HepG2 (cell line): Measurements from ENCODE around the gene SYNGR2. TPM values are rescaled to one million over a fixed set of nuclear protein-coding genes. Genes with fewer than 3 reads are reported as not detected.

Source experiments
- DDIT3 ChIP-seq: sonication (generic); formaldehyde crosslinking; IDR thresholded peaks from 2 replicates; pipeline ENCODE4 v1.4.0; 2020; ENCODE audit warnings: mild to moderate bottlenecking, missing genetic modification reagents
- HOXA7 ChIP-seq: sonication (generic); formaldehyde crosslinking; IDR thresholded peaks from 2 replicates; pipeline ENCODE4 v1.8.1; 2022; ENCODE audit warnings: mild to moderate bottlenecking, missing genetic modification reagents, moderate library complexity
- IRX3 ChIP-seq: sonication (generic); formaldehyde crosslinking; IDR thresholded peaks from 2 replicates; pipeline ENCODE4 v1.8.1; 2023; ENCODE audit warnings: mild to moderate bottlenecking, low read depth, missing genetic modification reagents, borderline replicate concordance
- KLF15 ChIP-seq: sonication (generic); formaldehyde crosslinking; IDR thresholded peaks from 2 replicates; pipeline ENCODE4 v1.8.1; 2023; ENCODE audit warnings: borderline replicate concordance, mild to moderate bottlenecking, inconsistent platforms, missing genetic modification reagents, mixed read lengths
- NFE2L1 ChIP-seq: sonication (generic); formaldehyde crosslinking; IDR thresholded peaks from 2 replicates; pipeline ENCODE4 v1.4.0; 2020; ENCODE audit warnings: missing genetic modification reagents, mild to moderate bottlenecking, borderline replicate concordance
- SNAI1 ChIP-seq: sonication (generic); formaldehyde crosslinking; IDR thresholded peaks from 2 replicates; pipeline ENCODE4 v1.5.0; 2020; ENCODE audit warnings: mild to moderate bottlenecking, missing genetic modification reagents, borderline replicate concordance
- TIGD3 ChIP-seq: sonication (generic); formaldehyde crosslinking; IDR thresholded peaks from 2 replicates; pipeline ENCODE4 v1.5.1; 2020; ENCODE audit warnings: mild to moderate bottlenecking, missing genetic modification reagents, borderline replicate concordance
- ZFP62 ChIP-seq: sonication (generic); formaldehyde crosslinking; IDR thresholded peaks from 2 replicates; pipeline ENCODE4 v1.4.0; 2020; ENCODE audit warnings: missing genetic modification reagents
- ZNF282 ChIP-seq: fragments of 450-650 bp; IDR thresholded peaks from 2 replicates; pipeline ENCODE4 v1.6.1; 2018; ENCODE audit not compliant: partially characterized antibody
- ZNF335 ChIP-seq: sonication (generic); formaldehyde crosslinking; IDR thresholded peaks from 2 replicates; pipeline ENCODE4 v1.4.0; 2020; ENCODE audit warnings: missing genetic modification reagents
- ZNF574 ChIP-seq: sonication (generic); formaldehyde crosslinking; IDR thresholded peaks from 2 replicates; pipeline ENCODE4 v1.4.0; 2020; ENCODE audit warnings: missing genetic modification reagents
- ZNF710 ChIP-seq: sonication (generic); formaldehyde crosslinking; IDR thresholded peaks from 2 replicates; pipeline ENCODE4 v1.5.0; 2020; ENCODE audit warnings: mild to moderate bottlenecking, missing genetic modification reagents, borderline replicate concordance
- ZNF841 ChIP-seq: sonication (generic); formaldehyde crosslinking; IDR thresholded peaks from 2 replicates; pipeline ENCODE4 v1.8.1; 2023; ENCODE audit warnings: missing genetic modification reagents, borderline replicate concordance
- ZSCAN20 ChIP-seq: sonication (generic); formaldehyde crosslinking; IDR thresholded peaks from 2 replicates; pipeline ENCODE4 v1.4.0; 2020; ENCODE audit warnings: missing genetic modification reagents, mild to moderate bottlenecking, borderline replicate concordance
- polyA plus RNA-seq, 8 experiments: library from polyadenylated mRNA; depleted of rRNA in 3 of 8; stranded (reverse) in 7 of 8; unstranded in 1 of 8; fragments of >200 nt; fragmentation: Illumina TruSeq in 4 of 8; extraction: Trizol in 4 of 8; gene quantifications; 2 replicates each; pipeline versions ENCODE4 v1.2.1 to v1.2.3, GENCODE V29; 2011 to 2016; ENCODE audit warnings: low read depth in 4 of 8, missing spikeins in 1 of 8, mixed read lengths in 1 of 8; ENCODE audit not compliant: insufficient read depth in 1 of 8
- total RNA-seq, 5 experiments: library from RNA; depleted of rRNA; stranded (reverse); fragments of >200 nt; fragmentation: Illumina TruSeq; extraction: Trizol; gene quantifications; 2 replicates each; pipeline ENCODE4 v1.2.3, GENCODE V29; 2016; ENCODE audit warnings: low read depth in 1 of 5
- TF ChIP-seq, protein P1 (sequence below): IDR thresholded peaks from 2 replicates; pipeline ENCODE4 v1.6.1; 2016; ENCODE audit warnings: missing compliant biosample characterization, missing genetic modification reagents, borderline replicate concordance
- TF ChIP-seq, protein P2 (sequence below): sonication (generic); formaldehyde crosslinking; IDR thresholded peaks from 2 replicates; pipeline ENCODE4 v1.8.1; 2023; ENCODE audit warnings: mild to moderate bottlenecking, inconsistent platforms, moderate library complexity, missing genetic modification reagents, borderline replicate concordance
- TF ChIP-seq, protein P3 (sequence below): sonication (generic); formaldehyde crosslinking; IDR thresholded peaks from 2 replicates; pipeline ENCODE4 v1.5.0; 2020; ENCODE audit warnings: missing genetic modification reagents

Gene SYNGR2
- total and polyA plus RNA-seq, 2 of the 13 experiments (the other 11 are each of a cell fraction or from before 2014, with no cell fraction given) = 46.7 to 170 TPM

DNA sequence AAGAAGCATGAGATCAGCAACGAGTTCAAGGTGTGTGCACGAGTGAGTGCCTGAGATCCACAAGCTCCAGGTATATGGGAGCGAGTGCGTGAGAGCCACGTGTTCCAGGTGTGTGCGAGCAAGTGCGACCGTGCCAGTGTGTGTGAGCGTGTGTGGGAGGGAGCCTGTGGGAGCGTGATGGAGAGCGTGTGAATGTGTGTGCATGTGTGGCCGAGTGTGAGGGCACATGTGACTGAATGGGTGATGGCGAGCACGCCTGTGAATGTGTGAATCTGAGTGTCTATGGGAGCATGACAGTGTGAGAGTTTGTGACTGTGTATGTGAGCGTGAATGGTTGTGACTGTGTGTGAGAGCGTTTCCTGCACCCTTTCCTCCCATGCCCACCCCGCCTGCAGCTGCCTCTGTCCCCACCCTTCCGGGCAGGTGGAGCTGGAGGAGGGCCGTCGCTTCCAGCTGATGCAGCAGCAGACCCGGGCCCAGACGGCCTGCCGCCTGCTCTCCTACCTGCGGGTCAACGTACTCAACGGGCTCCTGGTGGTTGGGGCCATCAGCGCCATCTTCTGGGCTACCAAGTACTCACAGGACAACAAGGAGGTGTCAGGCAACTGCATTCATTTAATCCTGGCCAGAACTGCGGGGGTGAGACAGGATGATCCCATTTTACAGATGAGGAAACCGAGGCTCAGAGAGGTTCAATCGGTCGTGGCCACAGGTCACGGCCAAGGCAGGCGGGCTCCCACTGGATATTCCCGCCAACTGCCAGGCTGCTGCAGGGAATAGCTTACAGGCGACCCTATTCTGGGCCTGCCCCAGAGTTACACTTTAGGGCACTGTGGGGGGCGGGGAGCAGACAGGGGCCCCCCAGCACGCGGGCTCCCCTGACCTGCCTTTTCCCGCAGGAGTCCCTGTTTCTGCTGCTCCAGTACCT lies 34.1 kb upstream of the SYNGR2 start (continued):
- TF ChIP-seq ZNF710 (peak; percentile 31; the same call in 1 of the 2 replicates), IRX3 (CRISPR knock-in tag) (no peak), ZSCAN20 (CRISPR knock-in tag) (no peak), HOXA7 (CRISPR knock-in tag) (no peak), ZNF282 (no peak), TIGD3 (CRISPR knock-in tag) (no peak), ZFP62 (CRISPR knock-in tag) (no peak), ZNF335 (CRISPR knock-in tag) (no peak), ZNF841 (no peak), SNAI1 (CRISPR knock-in tag) (no peak), ZNF574 (CRISPR knock-in tag) (peak; percentile 52; the same call in 1 of the 2 replicates), KLF15 (no peak), NFE2L1 (CRISPR knock-in tag) (no peak), DDIT3 (CRISPR knock-in tag) (no peak)
- TF ChIP-seq, protein P1, sequence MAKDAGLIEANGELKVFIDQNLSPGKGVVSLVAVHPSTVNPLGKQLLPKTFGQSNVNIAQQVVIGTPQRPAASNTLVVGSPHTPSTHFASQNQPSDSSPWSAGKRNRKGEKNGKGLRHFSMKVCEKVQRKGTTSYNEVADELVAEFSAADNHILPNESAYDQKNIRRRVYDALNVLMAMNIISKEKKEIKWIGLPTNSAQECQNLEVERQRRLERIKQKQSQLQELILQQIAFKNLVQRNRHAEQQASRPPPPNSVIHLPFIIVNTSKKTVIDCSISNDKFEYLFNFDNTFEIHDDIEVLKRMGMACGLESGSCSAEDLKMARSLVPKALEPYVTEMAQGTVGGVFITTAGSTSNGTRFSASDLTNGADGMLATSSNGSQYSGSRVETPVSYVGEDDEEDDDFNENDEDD (CRISPR knock-in tag) = peak; percentile 49; the same call in 1 of the 2 replicates
- TF ChIP-seq, protein P2, sequence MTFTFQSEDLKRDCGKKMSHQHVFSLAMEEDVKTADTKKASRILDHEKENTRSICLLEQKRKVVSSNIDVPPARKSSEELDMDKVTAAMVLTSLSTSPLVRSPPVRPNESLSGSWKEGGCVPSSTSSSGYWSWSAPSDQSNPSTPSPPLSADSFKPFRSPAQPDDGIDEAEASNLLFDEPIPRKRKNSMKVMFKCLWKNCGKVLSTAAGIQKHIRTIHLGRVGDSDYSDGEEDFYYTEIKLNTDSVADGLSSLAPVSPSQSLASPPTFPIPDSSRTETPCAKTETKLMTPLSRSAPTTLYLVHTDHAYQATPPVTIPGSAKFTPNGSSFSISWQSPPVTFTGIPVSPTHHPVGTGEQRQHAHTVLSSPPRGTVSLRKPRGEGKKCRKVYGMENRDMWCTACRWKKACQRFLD (CRISPR knock-in tag) = no peak
- TF ChIP-seq, protein P3, sequence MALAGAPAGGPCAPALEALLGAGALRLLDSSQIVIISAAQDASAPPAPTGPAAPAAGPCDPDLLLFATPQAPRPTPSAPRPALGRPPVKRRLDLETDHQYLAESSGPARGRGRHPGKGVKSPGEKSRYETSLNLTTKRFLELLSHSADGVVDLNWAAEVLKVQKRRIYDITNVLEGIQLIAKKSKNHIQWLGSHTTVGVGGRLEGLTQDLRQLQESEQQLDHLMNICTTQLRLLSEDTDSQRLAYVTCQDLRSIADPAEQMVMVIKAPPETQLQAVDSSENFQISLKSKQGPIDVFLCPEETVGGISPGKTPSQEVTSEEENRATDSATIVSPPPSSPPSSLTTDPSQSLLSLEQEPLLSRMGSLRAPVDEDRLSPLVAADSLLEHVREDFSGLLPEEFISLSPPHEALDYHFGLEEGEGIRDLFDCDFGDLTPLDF = no peak
